H1 (cell line): Measurements from ENCODE around the gene LITAF.

Experiments
- ATF3 ChIP-seq: IDR thresholded peaks from 2 replicates; pipeline ENCODE4 v1.6.1; 2011; ENCODE audit warnings: low read depth, mild to moderate bottlenecking, low read length; ENCODE audit not compliant: insufficient read depth
- CBX8 ChIP-seq: fragments of 300-800, 300-1000 bp; sonication (generic); IDR thresholded peaks from 2 replicates; pipeline ENCODE4 v1.7.1; 2016; ENCODE audit warnings: low read depth, low read length, borderline replicate concordance
- CHD2 ChIP-seq: IDR thresholded peaks from 2 replicates; pipeline ENCODE4 v1.6.1; 2012; ENCODE audit warnings: low read length, improper control_type of control experiment
- CTCF ChIP-seq, 3 experiments: IDR thresholded peaks; 1 replicate in 2 of 3; 2 replicates in 1 of 3; pipeline versions ENCODE4 v1.5.1 to v1.6.1; 2011; ENCODE audit warnings: low read length in 3 of 3, mild to moderate bottlenecking in 3 of 3, inconsistent platforms in 2 of 3, low read depth in 1 of 3, moderate library complexity in 1 of 3; ENCODE audit not compliant: insufficient read depth in 1 of 3; ENCODE audit errors: control extremely low read depth in 1 of 3
- E2F6 ChIP-seq: IDR thresholded peaks from 2 replicates; pipeline ENCODE4 v1.6.1; 2012; ENCODE audit warnings: inconsistent platforms
- FOSL1 ChIP-seq: IDR thresholded peaks from 2 replicates; pipeline ENCODE4 v1.6.1; 2011; ENCODE audit warnings: mild to moderate bottlenecking, low read depth, low read length, moderate library complexity; ENCODE audit not compliant: insufficient read depth
- GTF2F1 ChIP-seq: IDR thresholded peaks from 2 replicates; pipeline ENCODE4 v1.6.1; 2012; ENCODE audit warnings: low read depth, low read length, improper control_type of control experiment, borderline replicate concordance
- MAX ChIP-seq: IDR thresholded peaks from 2 replicates; pipeline ENCODE4 v1.6.1; 2012; ENCODE audit warnings: inconsistent platforms
- RBBP5 ChIP-seq: IDR thresholded peaks from 2 replicates; pipeline ENCODE4 v1.7.1; 2012; ENCODE audit warnings: low read depth, mild to moderate bottlenecking, inconsistent platforms, low read length, moderate library complexity, borderline replicate concordance
- SP1 ChIP-seq: IDR thresholded peaks from 2 replicates; pipeline ENCODE4 v1.6.1; 2011; ENCODE audit warnings: low read depth, low read length
- SP2 ChIP-seq: IDR thresholded peaks from 2 replicates; pipeline ENCODE4 v1.6.1; 2012; ENCODE audit warnings: mild to moderate bottlenecking, low read length, inconsistent platforms
- TAF1 ChIP-seq: IDR thresholded peaks from 2 replicates; pipeline ENCODE4 v1.6.1; 2011; ENCODE audit warnings: mild to moderate bottlenecking, low read depth, low read length

- no peak for TF ChIP-seq FOSL1
- TF ChIP-seq CTCF (IDR thresholded peaks at IDR 0.05; ENCODE audit: control extremely low read depth in 1 of 3, insufficient read depth in 1 of 3, low read depth in 1 of 3, low read length in 3 of 3): no peak
- TF ChIP-seq RBBP5: no peak
- TF ChIP-seq SP1: no peak
- TF ChIP-seq SP2: no peak
- no peak for TF ChIP-seq GTF2F1
- TF ChIP-seq CBX8: no peak
- TF ChIP-seq ATF3: no peak
- no peak for TF ChIP-seq TAF1
- no peak for TF ChIP-seq CHD2
- no peak for TF ChIP-seq E2F6
- TF ChIP-seq MAX: no peak
Measured at GRCh38 chr16:11546608-11547061, 40.1 kb downstream of the LITAF start.
